ENCODE measurements around the gene TPMT.

The TPMT gene

GRCh38 chr6:18080544-18080943, 74.3 kb downstream of the TPMT start:
- H3K9me3 ChIP-seq (ENCODE audit: control insufficient read depth, insufficient read depth, low read length), result no peaks in the 10 kb centered on the region
- no peaks in the 10 kb centered on the region for H3K36me3 ChIP-seq (ENCODE audit: control insufficient read depth, insufficient read depth, low read length)
- no peaks in the 10 kb centered on the region for H3K4me1 ChIP-seq (ENCODE audit: control insufficient read depth, insufficient read depth, low read length)
- no peak overlapping the region for H3K4me3 ChIP-seq (ENCODE audit: low read depth, low read length)
- H3K9ac ChIP-seq (ENCODE audit: low read depth, low read length), result no peak overlapping the region
- no peaks in the 10 kb centered on the region for H3K27me3 ChIP-seq (ENCODE audit: control insufficient read depth, insufficient read depth, low read length)

- H3K4me1 ChIP-seq (ENCODE audit: control insufficient read depth, insufficient read depth, low read length), result no peaks in the 10 kb centered on the region
- H3K27me3 ChIP-seq (ENCODE audit: control insufficient read depth, insufficient read depth, low read length), result no peaks in the 10 kb centered on the region
- H3K36me3 ChIP-seq (ENCODE audit: control insufficient read depth, insufficient read depth, low read length), result no peaks in the 10 kb centered on the region
- no peak overlapping the region for H3K9ac ChIP-seq (ENCODE audit: low read depth, low read length)
- H3K4me3 ChIP-seq (ENCODE audit: low read depth, low read length), result no peak overlapping the region
- H3K9me3 ChIP-seq (ENCODE audit: control insufficient read depth, insufficient read depth, low read length), result no peaks in the 10 kb centered on the region
These were observed 76.0 kb downstream of the TPMT start for GRCh38 chr6:18078866-18079265.

Measured in iPS-15b (cell line).